ENCODE data around the gene GORASP1.

- TF ChIP-seq POLR2A (IDR thresholded peaks at IDR 0.05; ENCODE audit: low read depth, low read length) (no peak), TAF1 (IDR thresholded peaks at IDR 0.05; ENCODE audit: borderline replicate concordance, low read depth, low read length) (no peak)
Measured at GRCh38 chr3:39134305-39134704, 26.9 kb upstream of the GORASP1 start.
